ENCODE data around the gene IFITM10.

DNA sequence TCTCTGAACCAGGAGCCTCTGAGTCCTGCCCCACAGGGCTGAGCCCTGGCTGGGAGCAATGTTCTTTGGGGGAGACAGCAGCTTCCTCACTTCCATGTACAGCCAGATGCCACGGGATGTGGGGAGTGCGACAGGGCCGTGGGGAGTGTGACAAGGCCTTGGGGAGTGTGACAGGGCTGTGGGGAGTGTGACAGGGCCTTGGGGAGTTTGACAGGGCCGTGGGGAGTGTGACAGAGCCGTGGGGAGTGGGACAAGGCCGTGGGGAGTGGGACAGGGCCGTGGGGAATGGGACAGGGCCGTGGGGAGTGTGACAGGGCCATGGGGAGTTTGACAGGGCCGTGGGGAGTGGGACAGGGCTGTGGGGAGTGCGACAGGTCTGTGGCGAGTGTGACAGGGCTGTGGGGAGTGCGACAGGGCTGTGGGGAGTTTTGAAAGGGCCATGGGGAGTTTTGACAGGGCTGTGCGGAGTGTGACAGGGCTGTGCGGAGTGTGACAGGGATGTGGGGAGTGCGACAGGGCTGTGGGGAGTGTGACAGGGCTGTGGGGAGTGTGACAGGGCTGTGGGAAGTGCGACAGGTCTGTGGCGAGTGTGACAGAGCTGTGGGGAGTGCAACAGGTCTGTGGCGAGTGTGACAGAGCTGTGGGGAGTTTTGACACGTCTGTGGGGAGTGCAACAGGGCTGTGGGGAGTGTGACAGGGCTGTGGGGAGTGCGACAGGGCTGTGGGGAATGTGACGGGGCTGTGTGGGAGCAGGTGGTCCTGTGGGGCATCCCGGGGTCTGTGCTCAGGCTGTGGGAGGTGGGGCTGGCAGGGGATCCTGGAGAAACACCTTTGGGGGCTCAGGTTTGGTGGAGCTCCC, 60.0 kb downstream of the IFITM10 start:
- no peak for TF ChIP-seq POLR2A (IDR thresholded peaks at IDR 0.05)
- TF ChIP-seq, protein P1, sequence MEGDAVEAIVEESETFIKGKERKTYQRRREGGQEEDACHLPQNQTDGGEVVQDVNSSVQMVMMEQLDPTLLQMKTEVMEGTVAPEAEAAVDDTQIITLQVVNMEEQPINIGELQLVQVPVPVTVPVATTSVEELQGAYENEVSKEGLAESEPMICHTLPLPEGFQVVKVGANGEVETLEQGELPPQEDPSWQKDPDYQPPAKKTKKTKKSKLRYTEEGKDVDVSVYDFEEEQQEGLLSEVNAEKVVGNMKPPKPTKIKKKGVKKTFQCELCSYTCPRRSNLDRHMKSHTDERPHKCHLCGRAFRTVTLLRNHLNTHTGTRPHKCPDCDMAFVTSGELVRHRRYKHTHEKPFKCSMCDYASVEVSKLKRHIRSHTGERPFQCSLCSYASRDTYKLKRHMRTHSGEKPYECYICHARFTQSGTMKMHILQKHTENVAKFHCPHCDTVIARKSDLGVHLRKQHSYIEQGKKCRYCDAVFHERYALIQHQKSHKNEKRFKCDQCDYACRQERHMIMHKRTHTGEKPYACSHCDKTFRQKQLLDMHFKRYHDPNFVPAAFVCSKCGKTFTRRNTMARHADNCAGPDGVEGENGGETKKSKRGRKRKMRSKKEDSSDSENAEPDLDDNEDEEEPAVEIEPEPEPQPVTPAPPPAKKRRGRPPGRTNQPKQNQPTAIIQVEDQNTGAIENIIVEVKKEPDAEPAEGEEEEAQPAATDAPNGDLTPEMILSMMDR (IDR thresholded peaks at IDR 0.05), result no peak
